Upper lobe of left lung (tissue), 4 donors: ENCODE data around the gene SCN10A.

Source experiments
- CTCF ChIP-seq, 6 experiments: fragments of 450-650 bp in 4 of 6; fragments of 200-600 bp in 2 of 6; sonication (generic) in 2 of 6; IDR thresholded peaks; one replicate each; pipeline ENCODE4 v1.5.1; 2016 to 2019; ENCODE audit warnings: antibody characterized with exemption in 6 of 6
- EP300 ChIP-seq, 4 donors: sonication (generic); formaldehyde crosslinking; IDR thresholded peaks; one replicate each; pipeline ENCODE4 v1.5.1; 2017; ENCODE audit warnings: antibody characterized with exemption in 4 of 4, control low read depth in 2 of 4
- POLR2A ChIP-seq, 4 donors: fragments of 450-650 bp; IDR thresholded peaks; one replicate each; pipeline ENCODE4 v1.5.1; 2016 to 2017; ENCODE audit warnings: antibody characterized with exemption in 4 of 4, mild to moderate bottlenecking in 2 of 4
- POLR2AphosphoS5 ChIP-seq, 2 donors: sonication (generic); formaldehyde crosslinking; IDR thresholded peaks; one replicate each; pipeline ENCODE4 v1.5.1; 2017; ENCODE audit warnings: antibody characterized with exemption in 2 of 2

GRCh38 chr3:38757721-38758120 lies 58.3 kb downstream of the SCN10A start:
- no peak for TF ChIP-seq POLR2A (IDR thresholded peaks at IDR 0.05)
- no peak for TF ChIP-seq CTCF (IDR thresholded peaks at IDR 0.05)
- no peak for TF ChIP-seq POLR2AphosphoS5 (IDR thresholded peaks at IDR 0.05)
- no peak for TF ChIP-seq EP300 (IDR thresholded peaks at IDR 0.05)
